H9 (cell line): ENCODE measurements around the gene MN1. TPM values are rescaled to one million over a fixed set of nuclear protein-coding genes. Genes with fewer than 3 reads are reported as not detected.

ENCODE experiments used
- DNase-seq: peaks from one replicate; pipeline ENCODE4 v3.0.0-alpha.2; 2017
- H2AFZ ChIP-seq: one replicate; pipeline ENCODE4 v1.6.1; 2013; ENCODE audit warnings: mild to moderate bottlenecking, low read length, control low read depth, moderate library complexity
- H2AK5ac ChIP-seq: 2 replicates; pipeline ENCODE4 v1.6.1; 2013; ENCODE audit warnings: low read length, control low read depth, mixed read lengths; ENCODE audit not compliant: insufficient read length
- H2BK120ac ChIP-seq: one replicate; pipeline ENCODE4 v1.6.1; 2013; ENCODE audit warnings: low read depth, mild to moderate bottlenecking, low read length, control low read depth, inconsistent platforms; ENCODE audit not compliant: poor library complexity, severe bottlenecking
- H2BK12ac ChIP-seq: 2 replicates; pipeline ENCODE4 v1.6.1; 2013; ENCODE audit warnings: low read length, control low read depth, mixed read lengths, low read depth; ENCODE audit not compliant: insufficient read length
- H2BK15ac ChIP-seq: 2 replicates; pipeline ENCODE4 v1.6.1; 2013; ENCODE audit warnings: low read depth, low read length, control low read depth
- H2BK20ac ChIP-seq: one replicate; pipeline ENCODE4 v1.6.1; 2013; ENCODE audit warnings: low read depth, mild to moderate bottlenecking, low read length, control low read depth, inconsistent platforms; ENCODE audit not compliant: poor library complexity, severe bottlenecking
- H2BK5ac ChIP-seq: 2 replicates; pipeline ENCODE4 v1.6.1; 2013; ENCODE audit warnings: low read length, control low read depth, mixed read lengths; ENCODE audit not compliant: insufficient read length
- H3K14ac ChIP-seq: 2 replicates; pipeline ENCODE4 v1.6.1; 2013; ENCODE audit warnings: low read length, control low read depth; ENCODE audit not compliant: insufficient read depth
- H3K18ac ChIP-seq: 2 replicates; pipeline ENCODE4 v1.6.1; 2013; ENCODE audit warnings: low read depth, mild to moderate bottlenecking, mixed read lengths, low read length, control low read depth; ENCODE audit not compliant: insufficient read length
- H3K23ac ChIP-seq: 2 replicates; pipeline ENCODE4 v1.6.1; 2013; ENCODE audit warnings: low read length, control low read depth, mixed read lengths, low read depth; ENCODE audit not compliant: insufficient read length
- H3K23me2 ChIP-seq: 2 replicates; pipeline ENCODE4 v1.6.1; 2013; ENCODE audit warnings: low read depth, mild to moderate bottlenecking, mixed read lengths, low read length, control low read depth; ENCODE audit not compliant: insufficient read length, poor library complexity, severe bottlenecking
- H3K27ac ChIP-seq: 2 replicates; pipeline ENCODE4 v1.5.1; 2013; ENCODE audit warnings: low read length, control low read depth, mixed read lengths, low read depth; ENCODE audit not compliant: insufficient read length
- H3K27me3 ChIP-seq: 2 replicates; pipeline ENCODE4 v1.6.1; 2013; ENCODE audit warnings: low read length, control low read depth, inconsistent platforms; ENCODE audit not compliant: insufficient read depth
- H3K4ac ChIP-seq: 2 replicates; pipeline ENCODE4 v1.6.1; 2013; ENCODE audit warnings: low read depth, mild to moderate bottlenecking, control low read depth, inconsistent platforms, low read length, moderate library complexity
- H3K4me1 ChIP-seq: 2 replicates; pipeline ENCODE4 v1.6.1; 2013; ENCODE audit warnings: low read length, control low read depth, inconsistent platforms; ENCODE audit not compliant: insufficient read depth
- H3K4me2 ChIP-seq: 2 replicates; pipeline ENCODE4 v1.6.1; 2013; ENCODE audit warnings: low read length, control low read depth, mixed read lengths; ENCODE audit not compliant: insufficient read length, insufficient read depth
- H3K56ac ChIP-seq: 2 replicates; pipeline ENCODE4 v1.6.1; 2013; ENCODE audit warnings: low read depth, mild to moderate bottlenecking, mixed read lengths, low read length, control low read depth; ENCODE audit not compliant: insufficient read length
- H3K79me1 ChIP-seq: 2 replicates; pipeline ENCODE4 v1.6.1; 2013; ENCODE audit warnings: low read depth, mild to moderate bottlenecking, moderate library complexity, low read length, control low read depth, inconsistent platforms; ENCODE audit not compliant: insufficient read depth, poor library complexity, severe bottlenecking
- H3K79me2 ChIP-seq: 2 replicates; pipeline ENCODE4 v1.6.1; 2013; ENCODE audit warnings: low read length, control low read depth, inconsistent platforms; ENCODE audit not compliant: insufficient read depth
- H3K9ac ChIP-seq: 2 replicates; pipeline ENCODE4 v1.6.1; 2013; ENCODE audit warnings: low read length, control low read depth, mixed read lengths; ENCODE audit not compliant: insufficient read length; ENCODE audit errors: extremely low read depth
- H3K9me3 ChIP-seq: one replicate; pipeline ENCODE4 v1.6.1; 2013; ENCODE audit warnings: low read depth, low read length, inconsistent platforms; ENCODE audit not compliant: control insufficient read depth
- H3T11ph ChIP-seq: one replicate; pipeline ENCODE4 v1.6.1; 2013; ENCODE audit warnings: mild to moderate bottlenecking, low read length, control low read depth, inconsistent platforms
- H4K20me1 ChIP-seq: one replicate; pipeline ENCODE4 v1.6.1; 2013; ENCODE audit not compliant: control insufficient read depth, insufficient read length, insufficient read depth
- H4K5ac ChIP-seq: 2 replicates; pipeline ENCODE4 v1.6.1; 2013; ENCODE audit warnings: low read depth, mild to moderate bottlenecking, mixed read lengths, low read length, control low read depth; ENCODE audit not compliant: insufficient read length
- H4K8ac ChIP-seq: replicated peaks from 2 replicates; pipeline ENCODE4 v1.6.1; 2013; ENCODE audit warnings: low read length, control low read depth, mixed read lengths, low read depth; ENCODE audit not compliant: insufficient read length
- H4K91ac ChIP-seq: 2 replicates; pipeline ENCODE4 v1.6.1; 2013; ENCODE audit warnings: low read depth, mild to moderate bottlenecking, moderate library complexity, mixed read lengths, low read length, control low read depth; ENCODE audit not compliant: insufficient read length
- H3K27ac Mint-ChIP-seq, 3 experiments: 2 replicates in 2 of 3; 3 replicates in 1 of 3; pipeline ENCODE4 v1.8.0; 2020 to 2021; ENCODE audit warnings: mixed read lengths in 3 of 3, mild to moderate bottlenecking in 1 of 3, moderate library complexity in 1 of 3
- H3K27me3 Mint-ChIP-seq: 2 replicates; pipeline ENCODE4 v1.8.0; 2021; ENCODE audit warnings: low read depth, mild to moderate bottlenecking, moderate library complexity, mixed read lengths
- H3K36me3 Mint-ChIP-seq, 3 experiments: 2 replicates in 2 of 3; 3 replicates in 1 of 3; pipeline ENCODE4 v1.8.0; 2020 to 2021; ENCODE audit warnings: low read depth in 3 of 3, mixed read lengths in 3 of 3; ENCODE audit not compliant: insufficient read depth in 1 of 3
- H3K4me1 Mint-ChIP-seq, 2 experiments: 2 replicates each; pipeline ENCODE4 v1.8.0; 2020; ENCODE audit warnings: mixed read lengths in 2 of 2
- H3K4me3 Mint-ChIP-seq, 2 experiments: 2 replicates in 1 of 2; 3 replicates in 1 of 2; pipeline ENCODE4 v1.8.0; 2020 to 2021; ENCODE audit warnings: mild to moderate bottlenecking in 2 of 2, mixed read lengths in 2 of 2, moderate library complexity in 1 of 2
- H3K9me3 Mint-ChIP-seq, 2 experiments: 2 replicates in 1 of 2; 3 replicates in 1 of 2; pipeline ENCODE4 v1.8.0; 2020; ENCODE audit warnings: mild to moderate bottlenecking in 2 of 2, mixed read lengths in 2 of 2, moderate library complexity in 1 of 2
- CTCF ChIP-seq: fragments of 200-600 bp; sonication (generic); conservative IDR thresholded peaks from 3 replicates; pipeline ENCODE4 v1.8.0; 2021; ENCODE audit warnings: antibody characterized with exemption, mild to moderate bottlenecking
- WGBS: extraction: QIAGEN DNeasy Blood & Tissue Kit; methylation state at CpG from one replicate; pipeline ENCODE4 v1.1.7; 2013; ENCODE audit warnings: missing lambda C conversion rate, low lambda C conversion rate, mixed read lengths; ENCODE audit not compliant: insufficient read length; ENCODE audit errors: extremely low coverage; 5-methylcytosine and 5-hydroxymethylcytosine counted together
- total RNA-seq: library from RNA; stranded (reverse); gene quantifications from 2 replicates; pipeline ENCODE4 v1.2.1, GENCODE V29; 2021

The MN1 gene
- total RNA-seq, 1 experiment from 2014 or later: 2.8 TPM

- H3K27me3 Mint-ChIP-seq: no peaks in the 10 kb centered on the region; the same call in 1 of the 2 replicates
- no peak overlapping the region for H3K27ac ChIP-seq
- no peak overlapping the region for H3K4me3 Mint-ChIP-seq
Measured at GRCh38 chr22:27711756-27712155, 89.8 kb downstream of the MN1 start.

More at GRCh38 chr22:27711756-27712155, 89.8 kb downstream of the MN1 start:
- H2BK12ac ChIP-seq: no peak overlapping the region
- H3K4me1 Mint-ChIP-seq: peaks cover 15 to 27% of the 10 kb centered on the region in 2 experiments
- no peak for DNase-seq
- H3K9me3 Mint-ChIP-seq: no peaks in the 10 kb centered on the region
- no peak overlapping the region for H2BK120ac ChIP-seq
- peaks cover 10% of the 10 kb centered on the region; the same call in 1 of the 2 replicates for H3K79me2 ChIP-seq
- no peak overlapping the region for H3K9ac ChIP-seq
- no peak overlapping the region for H3K4ac ChIP-seq
- no peak overlapping the region for H2BK5ac ChIP-seq
- no CpG with 5 or more reads among the region's 3 CpGs for WGBS
- no peak overlapping the region for H3K14ac ChIP-seq
- H3K79me1 ChIP-seq: no peaks in the 10 kb centered on the region
- H3T11ph ChIP-seq: no peak overlapping the region
- H4K8ac ChIP-seq: no peak overlapping the region
- peaks cover 12 to 32% (median 21%) of the 10 kb centered on the region in 3 experiments; a peak in 5 of 7 replicates for H3K36me3 Mint-ChIP-seq
- no peak overlapping the region for H4K5ac ChIP-seq
- no peak overlapping the region for H3K4me2 ChIP-seq
- no peak overlapping the region for H2BK20ac ChIP-seq
- H3K23ac ChIP-seq: no peak overlapping the region
- H3K23me2 ChIP-seq: no peaks in the 10 kb centered on the region
- H3K4me1 ChIP-seq: peaks cover 2% of the 10 kb centered on the region; the same call in 1 of the 2 replicates
- H4K20me1 ChIP-seq: no peaks in the 10 kb centered on the region
- no peak overlapping the region for H2AK5ac ChIP-seq
- no peak overlapping the region for H2AFZ ChIP-seq
- H3K27me3 ChIP-seq: no peaks in the 10 kb centered on the region
- no peak overlapping the region for H2BK15ac ChIP-seq
- no peak overlapping the region for H4K91ac ChIP-seq
- H3K27ac Mint-ChIP-seq: peak overlapping the region in 2 of 3 experiments; percentile 47 to 69; a peak in 2 of 7 replicates
- no peaks in the 10 kb centered on the region for H3K9me3 ChIP-seq
- no peak for TF ChIP-seq CTCF
- no peak overlapping the region for H3K18ac ChIP-seq
- no peak overlapping the region for H3K56ac ChIP-seq
